Loucy (cell line): ENCODE data around the gene SCGB1A1.

Experiments
- H2AFZ ChIP-seq: fragments of 200-600 bp; sonication (generic); 2 replicates; pipeline ENCODE4 v1.6.0; 2016; ENCODE audit warnings: antibody characterized with exemption, mild to moderate bottlenecking, low read length, moderate library complexity
- H3F3A ChIP-seq: fragments of 200-600 bp; 2 replicates; pipeline ENCODE4 v1.6.0; 2016; ENCODE audit warnings: antibody characterized with exemption, low read depth, mild to moderate bottlenecking
- H3K27me3 ChIP-seq: fragments of 200-600 bp; sonication (generic); 2 replicates; pipeline ENCODE4 v1.6.1; 2014; ENCODE audit warnings: low read length, mild to moderate bottlenecking; ENCODE audit not compliant: insufficient read depth, poor library complexity, severe bottlenecking
- H3K36me3 ChIP-seq: fragments of 200-600 bp; sonication (generic); 2 replicates; pipeline ENCODE4 v1.6.1; 2016; ENCODE audit warnings: low read length; ENCODE audit not compliant: insufficient read depth
- H3K4me1 ChIP-seq: fragments of 200-600 bp; sonication (generic); 2 replicates; pipeline ENCODE4 v1.5.1; 2014; ENCODE audit warnings: low read length, mild to moderate bottlenecking; ENCODE audit not compliant: insufficient read depth, poor library complexity, severe bottlenecking
- H3K4me2 ChIP-seq: fragments of 200-600 bp; sonication (generic); 2 replicates; pipeline ENCODE4 v1.6.0; 2014; ENCODE audit warnings: antibody characterized with exemption, low read length, low read depth, mild to moderate bottlenecking; ENCODE audit not compliant: poor library complexity, severe bottlenecking
- H3K4me3 ChIP-seq: fragments of 200-600 bp; sonication (generic); 2 replicates; pipeline ENCODE4 v1.5.1; 2014; ENCODE audit warnings: low read length, mild to moderate bottlenecking, mixed read lengths; ENCODE audit not compliant: poor library complexity, severe bottlenecking
- H3K79me2 ChIP-seq: fragments of 200-600 bp; sonication (generic); 2 replicates; pipeline ENCODE4 v1.6.1; 2014; ENCODE audit warnings: low read length; ENCODE audit not compliant: insufficient read depth
- H3K9ac ChIP-seq: fragments of 200-600 bp; sonication (generic); 2 replicates; pipeline ENCODE4 v1.6.0; 2014; ENCODE audit warnings: mild to moderate bottlenecking, low read depth, low read length, moderate library complexity; ENCODE audit not compliant: poor library complexity, severe bottlenecking
- H3K9me2 ChIP-seq: fragments of 200-600 bp; sonication (generic); replicated peaks from 2 replicates; pipeline ENCODE4 v1.6.1; 2016; ENCODE audit warnings: low read depth, low read length, mixed read lengths
- H3K9me3 ChIP-seq: fragments of 200-600 bp; sonication (generic); 2 replicates; pipeline ENCODE4 v1.6.1; 2014; ENCODE audit warnings: mild to moderate bottlenecking, antibody characterized with exemption, low read length, low read depth; ENCODE audit not compliant: insufficient read depth
- H4K20me1 ChIP-seq: fragments of 200-600 bp; sonication (generic); 2 replicates; pipeline ENCODE4 v1.6.0; 2014; ENCODE audit warnings: antibody characterized with exemption, low read length, mild to moderate bottlenecking; ENCODE audit not compliant: insufficient read depth, poor library complexity, severe bottlenecking
- EZH2phosphoT487 ChIP-seq: fragments of 200-600 bp; IDR thresholded peaks from 2 replicates; pipeline ENCODE4 v1.6.1; 2018; ENCODE audit warnings: antibody characterized with exemption, mild to moderate bottlenecking, moderate library complexity, borderline replicate concordance
- TF ChIP-seq, protein P1 (sequence below): fragments of 200-600 bp; sonication (generic); conservative IDR thresholded peaks from 2 replicates; pipeline ENCODE4 v1.5.1; 2014; ENCODE audit warnings: mild to moderate bottlenecking, antibody characterized with exemption, low read length

Gene SCGB1A1

GRCh38 chr11:62413060-62413696, 5.7 kb upstream of the SCGB1A1 start:
- Histone ChIP-seq H3K9me3 (no peaks in the 10 kb centered on the region), H3K9me2 (no peaks in the 10 kb centered on the region), H3K4me1 (no peaks in the 10 kb centered on the region), H3K9ac (no peak overlapping the region), H4K20me1 (no peaks in the 10 kb centered on the region), H3K4me3 (no peak overlapping the region), H3K79me2 (no peaks in the 10 kb centered on the region), H3K4me2 (no peak overlapping the region), H3K27me3 (no peaks in the 10 kb centered on the region), H2AFZ (no peak overlapping the region), H3K36me3 (no peaks in the 10 kb centered on the region), H3F3A (no peaks in the 10 kb centered on the region)
- TF ChIP-seq EZH2phosphoT487: no peak
- TF ChIP-seq, protein P1, sequence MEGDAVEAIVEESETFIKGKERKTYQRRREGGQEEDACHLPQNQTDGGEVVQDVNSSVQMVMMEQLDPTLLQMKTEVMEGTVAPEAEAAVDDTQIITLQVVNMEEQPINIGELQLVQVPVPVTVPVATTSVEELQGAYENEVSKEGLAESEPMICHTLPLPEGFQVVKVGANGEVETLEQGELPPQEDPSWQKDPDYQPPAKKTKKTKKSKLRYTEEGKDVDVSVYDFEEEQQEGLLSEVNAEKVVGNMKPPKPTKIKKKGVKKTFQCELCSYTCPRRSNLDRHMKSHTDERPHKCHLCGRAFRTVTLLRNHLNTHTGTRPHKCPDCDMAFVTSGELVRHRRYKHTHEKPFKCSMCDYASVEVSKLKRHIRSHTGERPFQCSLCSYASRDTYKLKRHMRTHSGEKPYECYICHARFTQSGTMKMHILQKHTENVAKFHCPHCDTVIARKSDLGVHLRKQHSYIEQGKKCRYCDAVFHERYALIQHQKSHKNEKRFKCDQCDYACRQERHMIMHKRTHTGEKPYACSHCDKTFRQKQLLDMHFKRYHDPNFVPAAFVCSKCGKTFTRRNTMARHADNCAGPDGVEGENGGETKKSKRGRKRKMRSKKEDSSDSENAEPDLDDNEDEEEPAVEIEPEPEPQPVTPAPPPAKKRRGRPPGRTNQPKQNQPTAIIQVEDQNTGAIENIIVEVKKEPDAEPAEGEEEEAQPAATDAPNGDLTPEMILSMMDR: no peak

GRCh38 chr11:62416596-62416995, 2.2 kb upstream of the SCGB1A1 start:
- Histone ChIP-seq H3F3A (no peaks in the 10 kb centered on the region), H3K79me2 (no peaks in the 10 kb centered on the region), H3K36me3 (no peaks in the 10 kb centered on the region), H3K9ac (no peak overlapping the region), H3K9me2 (no peaks in the 10 kb centered on the region), H4K20me1 (no peaks in the 10 kb centered on the region), H3K9me3 (no peaks in the 10 kb centered on the region), H2AFZ (no peak overlapping the region), H3K27me3 (no peaks in the 10 kb centered on the region), H3K4me3 (no peak overlapping the region), H3K4me2 (no peak overlapping the region), H3K4me1 (no peaks in the 10 kb centered on the region)
- TF ChIP-seq, protein P1: no peak
- no peak for TF ChIP-seq EZH2phosphoT487

DNA sequence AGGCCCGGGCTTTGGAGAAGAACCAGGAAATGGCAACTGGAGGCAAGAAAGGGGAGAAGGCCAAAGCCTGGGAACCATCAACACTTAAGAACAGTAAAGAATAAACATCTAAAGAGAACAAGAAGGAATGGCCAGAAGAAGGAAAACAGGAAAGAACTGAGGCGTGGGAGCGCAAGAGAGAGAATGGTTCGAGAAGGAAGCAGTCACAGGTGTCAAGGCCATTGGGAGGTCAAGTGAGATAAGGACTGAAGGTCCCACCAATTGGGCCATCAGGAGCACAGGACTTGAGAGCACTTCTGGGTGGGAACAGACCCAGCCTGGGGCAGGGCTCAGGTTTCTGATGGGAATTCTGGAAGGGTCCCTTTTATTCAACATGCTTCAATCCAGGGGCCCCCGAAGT, 697 bp upstream of the SCGB1A1 start:
- H3K9ac ChIP-seq: no peak overlapping the region
- H3K36me3 ChIP-seq: no peaks in the 10 kb centered on the region
- H3K9me3 ChIP-seq: no peaks in the 10 kb centered on the region
- no peak for TF ChIP-seq EZH2phosphoT487
- TF ChIP-seq, protein P1: no peak
- H3K79me2 ChIP-seq: no peaks in the 10 kb centered on the region
- H3K4me1 ChIP-seq: no peaks in the 10 kb centered on the region
- H3K27me3 ChIP-seq: no peaks in the 10 kb centered on the region
- H3F3A ChIP-seq: no peaks in the 10 kb centered on the region
- H3K4me3 ChIP-seq: no peak overlapping the region
- H3K9me2 ChIP-seq: no peaks in the 10 kb centered on the region
- H3K4me2 ChIP-seq: no peak overlapping the region
- H2AFZ ChIP-seq: no peak overlapping the region
- no peaks in the 10 kb centered on the region for H4K20me1 ChIP-seq
